ENCODE data around the gene DCAF6. TPM values are rescaled to one million over a fixed set of nuclear protein-coding genes. Genes with fewer than 3 reads are reported as not detected.

The DCAF6 gene
- total and polyA plus RNA-seq, 4 donors, result 33.5 to 105 (median 71.1) TPM

DNA sequence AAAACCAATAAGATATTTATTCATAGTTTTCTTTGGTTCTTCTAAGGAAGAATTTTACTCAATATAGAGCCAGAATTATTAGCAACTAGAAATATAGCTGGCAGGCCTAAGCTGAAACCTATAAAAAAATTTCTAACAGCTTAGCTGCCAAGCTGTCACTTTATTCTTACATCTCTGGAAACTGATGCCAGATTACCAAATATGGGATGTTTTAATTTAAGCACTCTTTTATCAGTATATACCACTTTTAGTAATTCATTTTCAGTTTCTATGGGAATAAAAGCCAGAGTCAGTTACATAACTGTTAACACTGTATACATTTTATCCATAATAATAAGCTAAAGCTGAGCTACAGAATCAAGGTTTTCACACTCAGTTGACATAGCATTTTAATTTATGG, 69.0 kb downstream of the DCAF6 start:
- Histone ChIP-seq H3K36me3 (ENCODE audit: control insufficient read depth in 4 of 4, insufficient read depth in 3 of 4, low read depth in 1 of 4, low read length in 3 of 4) (peaks cover 4 to 39% (median 25%) of the 10 kb centered on the region in 4 donors), H3K9ac (ENCODE audit: low read depth in 1 of 2, low read length in 2 of 2) (no peak overlapping the region)
- no peak for TF ChIP-seq RAD21 (IDR thresholded peaks at IDR 0.05)
- TF ChIP-seq, protein P1, sequence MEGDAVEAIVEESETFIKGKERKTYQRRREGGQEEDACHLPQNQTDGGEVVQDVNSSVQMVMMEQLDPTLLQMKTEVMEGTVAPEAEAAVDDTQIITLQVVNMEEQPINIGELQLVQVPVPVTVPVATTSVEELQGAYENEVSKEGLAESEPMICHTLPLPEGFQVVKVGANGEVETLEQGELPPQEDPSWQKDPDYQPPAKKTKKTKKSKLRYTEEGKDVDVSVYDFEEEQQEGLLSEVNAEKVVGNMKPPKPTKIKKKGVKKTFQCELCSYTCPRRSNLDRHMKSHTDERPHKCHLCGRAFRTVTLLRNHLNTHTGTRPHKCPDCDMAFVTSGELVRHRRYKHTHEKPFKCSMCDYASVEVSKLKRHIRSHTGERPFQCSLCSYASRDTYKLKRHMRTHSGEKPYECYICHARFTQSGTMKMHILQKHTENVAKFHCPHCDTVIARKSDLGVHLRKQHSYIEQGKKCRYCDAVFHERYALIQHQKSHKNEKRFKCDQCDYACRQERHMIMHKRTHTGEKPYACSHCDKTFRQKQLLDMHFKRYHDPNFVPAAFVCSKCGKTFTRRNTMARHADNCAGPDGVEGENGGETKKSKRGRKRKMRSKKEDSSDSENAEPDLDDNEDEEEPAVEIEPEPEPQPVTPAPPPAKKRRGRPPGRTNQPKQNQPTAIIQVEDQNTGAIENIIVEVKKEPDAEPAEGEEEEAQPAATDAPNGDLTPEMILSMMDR (IDR thresholded peaks at IDR 0.05; ENCODE audit: low read depth, low read length, missing input control), result no peak
- no peak for TF ChIP-seq RXRA (IDR thresholded peaks at IDR 0.05)
- no peak for TF ChIP-seq EGR1 (IDR thresholded peaks at IDR 0.05; ENCODE audit: low read depth in 2 of 2)
- TF ChIP-seq HNF4A (conservative IDR thresholded peaks at IDR 0.05), result no peak
- no peak for TF ChIP-seq FOXA1 (IDR thresholded peaks at IDR 0.05)
- TF ChIP-seq TAF1 (conservative IDR thresholded peaks at IDR 0.05), result no peak
- TF ChIP-seq HNF4G (IDR thresholded peaks at IDR 0.05), result no peak
- no peak for TF ChIP-seq SP1 (IDR thresholded peaks at IDR 0.05)

DNA sequence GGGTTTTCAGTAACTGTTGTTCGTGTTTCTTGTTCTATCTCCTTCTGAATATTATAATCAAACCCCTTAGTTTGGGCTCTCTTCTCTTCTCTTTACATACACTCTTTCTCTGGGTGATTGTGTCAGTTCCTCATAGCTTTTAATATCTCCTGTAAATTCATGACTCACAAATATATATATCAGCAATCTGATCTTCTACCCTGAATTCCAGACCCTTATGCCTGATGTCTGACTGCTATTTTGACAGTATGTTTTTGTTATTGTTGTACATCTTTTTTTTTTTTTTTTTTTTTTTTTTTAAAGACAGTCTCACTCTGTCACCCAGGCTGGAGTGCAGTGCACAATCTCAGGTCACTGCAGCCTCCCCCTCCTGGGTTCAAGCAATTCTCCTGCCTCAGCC, 71.2 kb downstream of the DCAF6 start:
- Histone ChIP-seq H3K4me1 (ENCODE audit: control insufficient read depth in 4 of 4, insufficient read depth in 4 of 4, low read length in 3 of 4) (no peaks in the 10 kb centered on the region), H3K9ac (ENCODE audit: low read depth in 1 of 2, low read length in 2 of 2) (no peak overlapping the region), H3K36me3 (ENCODE audit: control insufficient read depth in 4 of 4, insufficient read depth in 3 of 4, low read depth in 1 of 4, low read length in 3 of 4) (peaks cover under 1 to 42% (median 23%) of the 10 kb centered on the region in 4 donors), H3K9me3 (ENCODE audit: control insufficient read depth in 4 of 4, low read length in 3 of 4) (no peaks in the 10 kb centered on the region), H3K4me3 (ENCODE audit: low read depth in 1 of 3, low read length in 3 of 3) (no peak overlapping the region), H3K27me3 (ENCODE audit: control insufficient read depth in 4 of 4, insufficient read depth in 4 of 4, low read length in 3 of 4) (no peaks in the 10 kb centered on the region), H3K27ac (ENCODE audit: low read depth in 1 of 2, low read length in 2 of 2) (no peak overlapping the region)
- TF ChIP-seq NR2F2 (IDR thresholded peaks at IDR 0.05) (no peak), YY1 (IDR thresholded peaks at IDR 0.05) (no peak), EGR1 (IDR thresholded peaks at IDR 0.05; ENCODE audit: low read depth in 2 of 2) (no peak), JUND (IDR thresholded peaks at IDR 0.05) (no peak), FOXA2 (IDR thresholded peaks at IDR 0.05) (no peak)
- no peak for DNase-seq (ENCODE audit: low spot score)
- 91% methylated on average over 1 of the region's 1 CpG for WGBS

More for the DNA sequence above, 69.0 kb downstream of the DCAF6 start:
- Histone ChIP-seq H3K4me1 (ENCODE audit: control insufficient read depth in 4 of 4, insufficient read depth in 4 of 4, low read length in 3 of 4) (no peaks in the 10 kb centered on the region), H3K4me3 (ENCODE audit: low read depth in 1 of 3, low read length in 3 of 3) (no peak overlapping the region), H3K27ac (ENCODE audit: low read depth in 1 of 2, low read length in 2 of 2) (no peak overlapping the region), H3K27me3 (ENCODE audit: control insufficient read depth in 4 of 4, insufficient read depth in 4 of 4, low read length in 3 of 4) (no peaks in the 10 kb centered on the region), H3K9me3 (ENCODE audit: control insufficient read depth in 4 of 4, low read length in 3 of 4) (no peaks in the 10 kb centered on the region)
- no peak for DNase-seq (ENCODE audit: low spot score)

DNA sequence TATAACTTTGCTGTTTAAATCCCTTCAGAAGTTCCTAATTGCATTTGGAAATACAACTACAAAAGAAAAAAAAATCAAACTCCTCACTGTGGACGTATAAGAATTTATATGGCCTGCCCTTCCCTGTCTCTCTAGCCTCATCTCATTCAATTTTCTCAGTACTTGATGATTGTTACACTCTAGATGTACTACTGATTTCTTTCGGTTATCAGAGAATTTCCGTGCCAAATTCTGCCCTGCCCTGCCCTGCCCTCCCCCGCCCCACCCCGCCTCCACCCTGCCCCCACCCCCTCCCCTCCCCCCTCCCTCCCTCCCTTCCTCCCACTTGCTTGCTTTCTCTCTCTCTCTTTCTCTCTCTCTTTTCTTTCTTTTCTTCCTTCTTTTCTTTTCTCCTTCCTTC, 72.1 kb downstream of the DCAF6 start:
- Histone ChIP-seq H3K4me3 (ENCODE audit: low read depth in 1 of 3, low read length in 3 of 3) (no peak overlapping the region), H3K9me3 (ENCODE audit: control insufficient read depth in 4 of 4, low read length in 3 of 4) (no peaks in the 10 kb centered on the region), H3K36me3 (ENCODE audit: control insufficient read depth in 4 of 4, insufficient read depth in 3 of 4, low read depth in 1 of 4, low read length in 3 of 4) (peaks cover 0 to 42% (median 26%) of the 10 kb centered on the region in 4 donors), H3K27me3 (ENCODE audit: control insufficient read depth in 4 of 4, insufficient read depth in 4 of 4, low read length in 3 of 4) (no peaks in the 10 kb centered on the region), H3K27ac (ENCODE audit: low read depth in 1 of 2, low read length in 2 of 2) (no peak overlapping the region), H3K9ac (ENCODE audit: low read depth in 1 of 2, low read length in 2 of 2) (no peak overlapping the region), H3K4me1 (ENCODE audit: control insufficient read depth in 4 of 4, insufficient read depth in 4 of 4, low read length in 3 of 4) (no peaks in the 10 kb centered on the region)
- WGBS, result 81% methylated on average over 5 of the region's 5 CpGs
- TF ChIP-seq YY1 (IDR thresholded peaks at IDR 0.05) (no peak), HNF4A (conservative IDR thresholded peaks at IDR 0.05) (no peak), GABPA (IDR thresholded peaks at IDR 0.05 in 1 of 2, conservative IDR thresholded peaks at IDR 0.05 in 1 of 2) (no peak), NR2F2 (IDR thresholded peaks at IDR 0.05) (no peak), RXRA (IDR thresholded peaks at IDR 0.05) (no peak), EGR1 (IDR thresholded peaks at IDR 0.05; ENCODE audit: low read depth in 2 of 2) (no peak), JUND (IDR thresholded peaks at IDR 0.05) (no peak)
- no peak for DNase-seq (ENCODE audit: low spot score)

DNA sequence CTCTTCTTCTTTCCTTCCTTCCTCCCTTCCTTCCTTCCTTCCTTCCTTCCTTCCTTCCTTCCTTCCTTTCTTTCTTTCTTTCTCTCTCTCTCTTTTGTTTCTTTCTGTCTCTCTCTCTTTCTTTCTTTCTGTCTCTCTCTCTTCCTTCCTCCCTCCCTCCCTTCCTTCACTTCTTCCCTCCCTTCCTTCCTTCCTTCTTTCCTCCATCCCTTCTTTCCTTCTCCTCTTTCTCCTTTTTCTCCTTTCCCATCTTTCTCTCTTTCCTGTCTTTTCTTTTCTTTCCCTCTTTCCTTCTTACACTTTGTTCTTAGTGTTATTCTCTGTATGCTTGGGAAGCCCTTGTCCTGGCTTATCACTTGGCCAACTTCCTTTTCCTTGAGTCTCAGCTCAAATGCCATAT, 72.8 kb downstream of the DCAF6 start:
- Histone ChIP-seq H3K4me1 (ENCODE audit: control insufficient read depth in 4 of 4, insufficient read depth in 4 of 4, low read length in 3 of 4) (no peaks in the 10 kb centered on the region), H3K27ac (ENCODE audit: low read depth in 1 of 2, low read length in 2 of 2) (no peak overlapping the region), H3K27me3 (ENCODE audit: control insufficient read depth in 4 of 4, insufficient read depth in 4 of 4, low read length in 3 of 4) (no peaks in the 10 kb centered on the region), H3K9ac (ENCODE audit: low read depth in 1 of 2, low read length in 2 of 2) (no peak overlapping the region), H3K36me3 (ENCODE audit: control insufficient read depth in 4 of 4, insufficient read depth in 3 of 4, low read depth in 1 of 4, low read length in 3 of 4) (peaks cover 0 to 37% (median 24%) of the 10 kb centered on the region in 4 donors), H3K9me3 (ENCODE audit: control insufficient read depth in 4 of 4, low read length in 3 of 4) (no peaks in the 10 kb centered on the region), H3K4me3 (ENCODE audit: low read depth in 1 of 3, low read length in 3 of 3) (no peak overlapping the region)
- DNase-seq (ENCODE audit: low spot score), result no peak
- TF ChIP-seq, protein P2, sequence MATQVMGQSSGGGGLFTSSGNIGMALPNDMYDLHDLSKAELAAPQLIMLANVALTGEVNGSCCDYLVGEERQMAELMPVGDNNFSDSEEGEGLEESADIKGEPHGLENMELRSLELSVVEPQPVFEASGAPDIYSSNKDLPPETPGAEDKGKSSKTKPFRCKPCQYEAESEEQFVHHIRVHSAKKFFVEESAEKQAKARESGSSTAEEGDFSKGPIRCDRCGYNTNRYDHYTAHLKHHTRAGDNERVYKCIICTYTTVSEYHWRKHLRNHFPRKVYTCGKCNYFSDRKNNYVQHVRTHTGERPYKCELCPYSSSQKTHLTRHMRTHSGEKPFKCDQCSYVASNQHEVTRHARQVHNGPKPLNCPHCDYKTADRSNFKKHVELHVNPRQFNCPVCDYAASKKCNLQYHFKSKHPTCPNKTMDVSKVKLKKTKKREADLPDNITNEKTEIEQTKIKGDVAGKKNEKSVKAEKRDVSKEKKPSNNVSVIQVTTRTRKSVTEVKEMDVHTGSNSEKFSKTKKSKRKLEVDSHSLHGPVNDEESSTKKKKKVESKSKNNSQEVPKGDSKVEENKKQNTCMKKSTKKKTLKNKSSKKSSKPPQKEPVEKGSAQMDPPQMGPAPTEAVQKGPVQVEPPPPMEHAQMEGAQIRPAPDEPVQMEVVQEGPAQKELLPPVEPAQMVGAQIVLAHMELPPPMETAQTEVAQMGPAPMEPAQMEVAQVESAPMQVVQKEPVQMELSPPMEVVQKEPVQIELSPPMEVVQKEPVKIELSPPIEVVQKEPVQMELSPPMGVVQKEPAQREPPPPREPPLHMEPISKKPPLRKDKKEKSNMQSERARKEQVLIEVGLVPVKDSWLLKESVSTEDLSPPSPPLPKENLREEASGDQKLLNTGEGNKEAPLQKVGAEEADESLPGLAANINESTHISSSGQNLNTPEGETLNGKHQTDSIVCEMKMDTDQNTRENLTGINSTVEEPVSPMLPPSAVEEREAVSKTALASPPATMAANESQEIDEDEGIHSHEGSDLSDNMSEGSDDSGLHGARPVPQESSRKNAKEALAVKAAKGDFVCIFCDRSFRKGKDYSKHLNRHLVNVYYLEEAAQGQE (IDR thresholded peaks at IDR 0.05), result no peak
